Neural cell (in vitro differentiated cells): Measurements from ENCODE around the gene NCKAP5. TPM values are rescaled to one million over a fixed set of nuclear protein-coding genes. Genes with fewer than 3 reads are reported as not detected.

ENCODE experiments used
- H2AFZ ChIP-seq: fragments of 200-600, 300-800 bp; sonication (generic), shearing (Covaris generic); 2 replicates; pipeline ENCODE4 v1.6.0; 2014; ENCODE audit warnings: low read depth, mild to moderate bottlenecking, antibody characterized with exemption, low read length, moderate library complexity
- H3F3A ChIP-seq: fragments of 200-600 bp; shearing (Covaris generic); 2 replicates; pipeline ENCODE4 v1.6.1; 2016; ENCODE audit warnings: mild to moderate bottlenecking, moderate library complexity, mixed read lengths, antibody characterized with exemption, low read length; ENCODE audit not compliant: insufficient read depth, poor library complexity, severe bottlenecking
- H3K27ac ChIP-seq: fragments of 200-600, 300-800 bp; sonication (generic), shearing (Covaris generic); 2 replicates; pipeline ENCODE4 v1.5.1; 2014; ENCODE audit warnings: mild to moderate bottlenecking, low read length, moderate library complexity
- H3K27me3 ChIP-seq: fragments of 300-800, 200-600 bp; sonication (generic), shearing (Covaris generic); 2 replicates; pipeline ENCODE4 v1.6.0; 2014; ENCODE audit warnings: mild to moderate bottlenecking, low read depth, low read length, moderate library complexity; ENCODE audit not compliant: insufficient read depth
- H3K36me3 ChIP-seq: fragments of 300-800, 200-600 bp; sonication (generic), shearing (Covaris generic); 2 replicates; pipeline ENCODE4 v1.5.1; 2014; ENCODE audit warnings: mild to moderate bottlenecking, antibody characterized with exemption, low read length, moderate library complexity; ENCODE audit not compliant: insufficient read depth
- H3K4me2 ChIP-seq: fragments of 300-800, 200-600 bp; sonication (generic), shearing (Covaris generic); 2 replicates; pipeline ENCODE4 v1.6.0; 2014; ENCODE audit warnings: mild to moderate bottlenecking, low read length
- H3K4me3 ChIP-seq: fragments of 300-800, 200-600 bp; sonication (generic), shearing (Covaris generic); 2 replicates; pipeline ENCODE4 v1.5.1; 2014; ENCODE audit warnings: mild to moderate bottlenecking, low read length, moderate library complexity
- H3K79me2 ChIP-seq: fragments of 200-600 bp; shearing (Covaris generic); replicated peaks from 2 replicates; pipeline ENCODE4 v1.6.0; 2014; ENCODE audit warnings: mild to moderate bottlenecking, low read length, moderate library complexity; ENCODE audit not compliant: insufficient read depth
- H3K9ac ChIP-seq: fragments of 300-800, 200-600 bp; sonication (generic), shearing (Covaris generic); 2 replicates; pipeline ENCODE4 v1.6.1; 2016; ENCODE audit warnings: mild to moderate bottlenecking, low read length, mixed read lengths
- H3K9me2 ChIP-seq: fragments of 200-600 bp; shearing (Covaris generic); 2 replicates; pipeline ENCODE4 v1.6.1; 2016; ENCODE audit warnings: mild to moderate bottlenecking, low read length, mixed read lengths; ENCODE audit not compliant: insufficient read depth
- H3K9me3 ChIP-seq: fragments of 200-600, 300-800 bp; sonication (generic), shearing (Covaris generic); 2 replicates; pipeline ENCODE4 v1.6.1; 2016; ENCODE audit warnings: mild to moderate bottlenecking, mixed run types, low read length, moderate library complexity, mixed read lengths
- H4K20me1 ChIP-seq: fragments of 200-600 bp; shearing (Covaris generic); 2 replicates; pipeline ENCODE4 v1.6.1; 2016; ENCODE audit warnings: mild to moderate bottlenecking, mixed run types; ENCODE audit not compliant: insufficient read depth
- CTCF ChIP-seq: fragments of 450-650 bp; IDR thresholded peaks from 2 replicates; pipeline ENCODE4 v1.5.1; 2014; ENCODE audit warnings: antibody characterized with exemption, mild to moderate bottlenecking, moderate library complexity; ENCODE audit not compliant: poor library complexity, severe bottlenecking
- EP300 ChIP-seq: fragments of 450-650 bp; conservative IDR thresholded peaks from 2 replicates; pipeline ENCODE4 v1.6.1; 2014; ENCODE audit warnings: antibody characterized with exemption, mild to moderate bottlenecking, moderate library complexity; ENCODE audit not compliant: poor library complexity, severe bottlenecking
- EZH2 ChIP-seq: fragments of 200-600, 300-800 bp; shearing (Covaris generic), sonication (generic); IDR thresholded peaks from 2 replicates; pipeline ENCODE4 v1.6.1; 2014; ENCODE audit warnings: antibody characterized with exemption, low read length, borderline replicate concordance, mild to moderate bottlenecking; ENCODE audit not compliant: insufficient read depth, poor library complexity, severe bottlenecking
- MXI1 ChIP-seq: fragments of 450-650 bp; conservative IDR thresholded peaks from 2 replicates; pipeline ENCODE4 v1.6.1; 2014; ENCODE audit warnings: antibody characterized with exemption, mild to moderate bottlenecking; ENCODE audit not compliant: poor library complexity, severe bottlenecking
- POLR2AphosphoS5 ChIP-seq: IDR thresholded peaks from 2 replicates; pipeline ENCODE4 v1.6.1; 2012
- RAD21 ChIP-seq: fragments of 450-650 bp; conservative IDR thresholded peaks from 2 replicates; pipeline ENCODE4 v1.6.1; 2014; ENCODE audit warnings: antibody characterized with exemption, mild to moderate bottlenecking, moderate library complexity
- SMC3 ChIP-seq: fragments of 450-650 bp; conservative IDR thresholded peaks from 2 replicates; pipeline ENCODE4 v1.6.1; 2014; ENCODE audit warnings: antibody characterized with exemption, mild to moderate bottlenecking, moderate library complexity; ENCODE audit not compliant: poor library complexity
- TAF1 ChIP-seq: IDR thresholded peaks from 2 replicates; pipeline ENCODE4 v1.6.1; 2012; ENCODE audit warnings: low read depth
- polyA plus RNA-seq: library from polyadenylated mRNA; depleted of rRNA; stranded (reverse); fragments of >200 nt; gene quantifications from 2 replicates; pipeline ENCODE4 v1.2.3, GENCODE V29; 2014
- TF ChIP-seq, protein P1 (sequence below): IDR thresholded peaks from 2 replicates; pipeline ENCODE4 v1.6.1; 2012; ENCODE audit warnings: borderline replicate concordance

The NCKAP5 gene
- polyA plus RNA-seq, 1 donor from 2014 or later = 2.4 TPM

DNA sequence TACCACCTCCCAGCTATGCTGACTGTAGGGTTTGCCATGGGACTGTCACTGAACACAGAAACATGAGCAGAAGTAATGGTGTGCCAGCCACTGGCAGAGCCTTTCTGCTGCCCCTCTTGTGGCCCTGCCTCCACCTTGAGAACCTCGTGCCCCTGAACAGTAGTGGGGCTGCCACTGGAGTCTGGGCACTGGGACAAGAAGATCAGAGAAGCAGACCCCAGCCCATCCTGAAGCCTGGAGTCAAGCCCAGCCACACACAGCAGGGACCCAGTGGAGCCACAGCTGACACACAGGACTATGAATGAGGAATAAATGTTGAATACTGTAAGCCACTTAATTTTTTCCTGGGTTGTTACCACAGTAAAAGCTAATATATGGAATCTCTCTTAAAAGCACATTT, 159.6 kb downstream of the NCKAP5 start:
- Histone ChIP-seq H3K9me3 (no peaks in the 10 kb centered on the region), H3K27me3 (no peaks in the 10 kb centered on the region), H3K9me2 (no peaks in the 10 kb centered on the region), H4K20me1 (no peaks in the 10 kb centered on the region), H2AFZ (no peak overlapping the region), H3K27ac (no peak overlapping the region), H3K79me2 (no peaks in the 10 kb centered on the region), H3K4me3 (no peak overlapping the region), H3K4me2 (no peak overlapping the region), H3K36me3 (no peaks in the 10 kb centered on the region), H3F3A (no peaks in the 10 kb centered on the region), H3K9ac (no peak overlapping the region)
- TF ChIP-seq, protein P1, sequence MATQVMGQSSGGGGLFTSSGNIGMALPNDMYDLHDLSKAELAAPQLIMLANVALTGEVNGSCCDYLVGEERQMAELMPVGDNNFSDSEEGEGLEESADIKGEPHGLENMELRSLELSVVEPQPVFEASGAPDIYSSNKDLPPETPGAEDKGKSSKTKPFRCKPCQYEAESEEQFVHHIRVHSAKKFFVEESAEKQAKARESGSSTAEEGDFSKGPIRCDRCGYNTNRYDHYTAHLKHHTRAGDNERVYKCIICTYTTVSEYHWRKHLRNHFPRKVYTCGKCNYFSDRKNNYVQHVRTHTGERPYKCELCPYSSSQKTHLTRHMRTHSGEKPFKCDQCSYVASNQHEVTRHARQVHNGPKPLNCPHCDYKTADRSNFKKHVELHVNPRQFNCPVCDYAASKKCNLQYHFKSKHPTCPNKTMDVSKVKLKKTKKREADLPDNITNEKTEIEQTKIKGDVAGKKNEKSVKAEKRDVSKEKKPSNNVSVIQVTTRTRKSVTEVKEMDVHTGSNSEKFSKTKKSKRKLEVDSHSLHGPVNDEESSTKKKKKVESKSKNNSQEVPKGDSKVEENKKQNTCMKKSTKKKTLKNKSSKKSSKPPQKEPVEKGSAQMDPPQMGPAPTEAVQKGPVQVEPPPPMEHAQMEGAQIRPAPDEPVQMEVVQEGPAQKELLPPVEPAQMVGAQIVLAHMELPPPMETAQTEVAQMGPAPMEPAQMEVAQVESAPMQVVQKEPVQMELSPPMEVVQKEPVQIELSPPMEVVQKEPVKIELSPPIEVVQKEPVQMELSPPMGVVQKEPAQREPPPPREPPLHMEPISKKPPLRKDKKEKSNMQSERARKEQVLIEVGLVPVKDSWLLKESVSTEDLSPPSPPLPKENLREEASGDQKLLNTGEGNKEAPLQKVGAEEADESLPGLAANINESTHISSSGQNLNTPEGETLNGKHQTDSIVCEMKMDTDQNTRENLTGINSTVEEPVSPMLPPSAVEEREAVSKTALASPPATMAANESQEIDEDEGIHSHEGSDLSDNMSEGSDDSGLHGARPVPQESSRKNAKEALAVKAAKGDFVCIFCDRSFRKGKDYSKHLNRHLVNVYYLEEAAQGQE = no peak
- TF ChIP-seq POLR2AphosphoS5 (no peak), EP300 (no peak), TAF1 (no peak), SMC3 (no peak), MXI1 (no peak), CTCF (no peak), RAD21 (no peak), EZH2 (no peak)

DNA sequence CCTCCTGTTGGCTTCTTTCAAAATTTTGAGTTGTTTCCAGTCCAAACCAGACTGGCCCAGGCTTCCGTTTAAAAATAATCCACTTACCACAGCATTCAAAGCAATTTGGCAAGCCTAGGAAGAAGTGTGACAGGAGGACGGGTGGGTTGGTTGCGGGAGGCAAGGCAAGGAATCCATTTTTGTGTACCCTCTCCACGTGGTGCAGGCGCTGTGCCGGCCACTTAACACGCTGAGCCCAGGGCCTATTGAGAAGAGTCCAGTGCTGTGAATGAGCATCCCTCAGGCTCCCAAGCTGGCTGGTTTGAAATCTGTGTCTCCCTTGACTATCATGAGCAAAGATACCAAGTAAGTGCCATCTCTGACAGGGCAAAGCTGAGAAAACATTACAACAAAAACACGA, 160.9 kb downstream of the NCKAP5 start:
- H3K79me2 ChIP-seq = no peaks in the 10 kb centered on the region
- H3K36me3 ChIP-seq = no peaks in the 10 kb centered on the region
- H3K27ac ChIP-seq = no peak overlapping the region
- no peaks in the 10 kb centered on the region for H3K27me3 ChIP-seq
- H3K4me2 ChIP-seq = no peak overlapping the region
- TF ChIP-seq EP300 = no peak
- H4K20me1 ChIP-seq = no peaks in the 10 kb centered on the region
- H2AFZ ChIP-seq = no peak overlapping the region
- H3K4me3 ChIP-seq = no peak overlapping the region
- H3F3A ChIP-seq = no peaks in the 10 kb centered on the region
- H3K9me2 ChIP-seq = no peaks in the 10 kb centered on the region
- H3K9me3 ChIP-seq = no peaks in the 10 kb centered on the region
- no peak overlapping the region for H3K9ac ChIP-seq

DNA sequence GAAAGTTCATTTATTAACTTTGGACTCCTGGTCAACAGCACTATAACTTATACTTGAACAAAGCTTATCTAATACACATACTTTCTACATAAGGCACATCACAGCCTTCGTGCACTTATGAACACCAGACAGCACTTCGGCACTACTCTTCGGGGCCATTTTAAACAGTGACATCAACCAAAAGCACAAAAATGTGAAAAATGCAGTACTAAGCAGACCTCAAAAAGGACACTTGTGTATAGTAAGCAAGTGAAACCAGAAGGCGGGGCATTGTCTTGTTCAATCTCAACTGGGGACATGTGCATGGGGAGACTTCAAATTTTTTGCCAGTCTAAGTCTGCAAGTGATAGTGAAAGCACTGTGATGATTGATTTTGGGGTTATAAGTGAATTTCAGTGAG, 163.0 kb downstream of the NCKAP5 start:
- TF ChIP-seq TAF1 (no peak), MXI1 (no peak), CTCF (no peak), EP300 (no peak), SMC3 (no peak), POLR2AphosphoS5 (no peak), EZH2 (no peak), RAD21 (no peak)
- TF ChIP-seq, protein P1 = no peak
- no peaks in the 10 kb centered on the region for H3K79me2 ChIP-seq
- H3K9me3 ChIP-seq = no peaks in the 10 kb centered on the region
- H3F3A ChIP-seq = no peaks in the 10 kb centered on the region
- H3K27me3 ChIP-seq = no peaks in the 10 kb centered on the region
- no peaks in the 10 kb centered on the region for H3K36me3 ChIP-seq
- H2AFZ ChIP-seq = no peak overlapping the region
- no peaks in the 10 kb centered on the region for H3K9me2 ChIP-seq
- H3K4me2 ChIP-seq = no peak overlapping the region
- H3K4me3 ChIP-seq = no peak overlapping the region
- no peak overlapping the region for H3K27ac ChIP-seq
- no peak overlapping the region for H3K9ac ChIP-seq
- H4K20me1 ChIP-seq = no peaks in the 10 kb centered on the region
